ENCODE data around the gene LHPP.
"Not testable (repeated sequence)": the region's sequence is repeated elsewhere in the genome, so short reads cannot be mapped to it uniquely, and the experiment has no call there.

The LHPP gene

GRCh38 chr10:124546957-124547646, 85.5 kb downstream of the LHPP start:
- Histone ChIP-seq H3K36me3 (no peaks in the 10 kb centered on the region), H3K4me1 (ENCODE audit: control insufficient read depth in 1 of 2, insufficient read depth in 1 of 2, low read depth in 1 of 2, low read length in 1 of 2) (no peaks in the 10 kb centered on the region), H3K27me3 (peaks cover 8% of the 10 kb centered on the region), H3K27ac (no peak overlapping the region), H3K4me3 (ENCODE audit: low read depth in 1 of 2, low read length in 1 of 2) (no peak overlapping the region), H3K9me3 (no peaks in the 10 kb centered on the region)
- TF ChIP-seq, protein P1, sequence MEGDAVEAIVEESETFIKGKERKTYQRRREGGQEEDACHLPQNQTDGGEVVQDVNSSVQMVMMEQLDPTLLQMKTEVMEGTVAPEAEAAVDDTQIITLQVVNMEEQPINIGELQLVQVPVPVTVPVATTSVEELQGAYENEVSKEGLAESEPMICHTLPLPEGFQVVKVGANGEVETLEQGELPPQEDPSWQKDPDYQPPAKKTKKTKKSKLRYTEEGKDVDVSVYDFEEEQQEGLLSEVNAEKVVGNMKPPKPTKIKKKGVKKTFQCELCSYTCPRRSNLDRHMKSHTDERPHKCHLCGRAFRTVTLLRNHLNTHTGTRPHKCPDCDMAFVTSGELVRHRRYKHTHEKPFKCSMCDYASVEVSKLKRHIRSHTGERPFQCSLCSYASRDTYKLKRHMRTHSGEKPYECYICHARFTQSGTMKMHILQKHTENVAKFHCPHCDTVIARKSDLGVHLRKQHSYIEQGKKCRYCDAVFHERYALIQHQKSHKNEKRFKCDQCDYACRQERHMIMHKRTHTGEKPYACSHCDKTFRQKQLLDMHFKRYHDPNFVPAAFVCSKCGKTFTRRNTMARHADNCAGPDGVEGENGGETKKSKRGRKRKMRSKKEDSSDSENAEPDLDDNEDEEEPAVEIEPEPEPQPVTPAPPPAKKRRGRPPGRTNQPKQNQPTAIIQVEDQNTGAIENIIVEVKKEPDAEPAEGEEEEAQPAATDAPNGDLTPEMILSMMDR (IDR thresholded peaks at IDR 0.05): no peak

DNA sequence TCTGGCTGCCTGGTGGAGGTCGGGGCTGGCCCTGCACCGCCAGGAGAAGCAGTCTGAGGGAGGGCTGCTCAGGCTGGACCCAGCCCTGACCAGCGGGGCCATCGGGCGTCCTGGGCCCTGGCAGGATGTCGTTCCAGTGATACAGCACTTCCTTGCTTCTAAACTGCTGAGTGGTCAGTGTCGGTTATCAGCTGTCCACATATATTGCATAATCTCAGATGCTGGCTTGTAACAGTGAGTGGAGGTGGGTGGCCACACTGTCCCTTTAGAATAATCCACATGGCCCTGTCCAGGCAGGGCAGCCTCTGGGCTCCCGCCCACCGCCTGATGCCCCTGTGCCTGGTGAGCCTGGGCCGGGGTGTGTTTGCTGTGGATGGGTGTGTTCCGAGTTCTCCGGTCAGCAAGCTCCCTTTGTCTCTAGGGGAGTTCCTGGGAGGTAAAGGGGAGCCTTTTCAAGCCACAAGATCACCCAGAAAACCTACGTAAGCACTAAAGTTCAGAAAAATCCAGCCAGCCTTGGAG, 86.1 kb downstream of the LHPP start:
- TF ChIP-seq, protein P1 (IDR thresholded peaks at IDR 0.05): no peak
- no peaks in the 10 kb centered on the region for H3K9me3 ChIP-seq

DNA sequence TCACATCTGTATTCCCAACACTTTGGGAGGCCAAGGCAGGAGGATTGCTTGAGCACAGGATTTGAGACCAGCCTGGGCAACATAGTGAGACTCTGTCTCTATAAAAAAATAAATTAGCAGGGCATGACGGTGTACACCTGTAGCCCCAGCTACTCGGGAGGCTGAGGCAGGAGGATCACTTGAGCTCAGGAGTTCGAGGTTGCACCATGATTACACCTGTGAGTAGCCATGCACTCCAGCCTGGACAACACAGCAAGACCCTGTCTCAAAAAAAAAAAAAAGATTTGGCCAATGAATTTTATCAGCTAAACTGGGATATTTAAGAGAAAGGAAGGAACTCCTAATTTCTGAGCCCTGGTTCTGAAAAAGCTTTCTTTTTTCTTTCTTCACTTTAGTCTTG, 87.5 kb downstream of the LHPP start:
- H3K27ac ChIP-seq; H3K27me3 ChIP-seq; H3K36me3 ChIP-seq; H3K4me3 ChIP-seq (ENCODE audit: low read depth in 1 of 2, low read length in 1 of 2); H3K9me3 ChIP-seq; H3K4me1 ChIP-seq (ENCODE audit: control insufficient read depth in 1 of 2, insufficient read depth in 1 of 2, low read depth in 1 of 2, low read length in 1 of 2): not testable (repeated sequence)

More for the DNA sequence above, 86.1 kb downstream of the LHPP start:
- Histone ChIP-seq H3K4me1 (ENCODE audit: control insufficient read depth in 1 of 2, insufficient read depth in 1 of 2, low read depth in 1 of 2, low read length in 1 of 2) (no peaks in the 10 kb centered on the region), H3K27ac (no peak overlapping the region), H3K27me3 (peaks cover 8% of the 10 kb centered on the region), H3K4me3 (ENCODE audit: low read depth in 1 of 2, low read length in 1 of 2) (no peak overlapping the region), H3K36me3 (no peaks in the 10 kb centered on the region)

DNA sequence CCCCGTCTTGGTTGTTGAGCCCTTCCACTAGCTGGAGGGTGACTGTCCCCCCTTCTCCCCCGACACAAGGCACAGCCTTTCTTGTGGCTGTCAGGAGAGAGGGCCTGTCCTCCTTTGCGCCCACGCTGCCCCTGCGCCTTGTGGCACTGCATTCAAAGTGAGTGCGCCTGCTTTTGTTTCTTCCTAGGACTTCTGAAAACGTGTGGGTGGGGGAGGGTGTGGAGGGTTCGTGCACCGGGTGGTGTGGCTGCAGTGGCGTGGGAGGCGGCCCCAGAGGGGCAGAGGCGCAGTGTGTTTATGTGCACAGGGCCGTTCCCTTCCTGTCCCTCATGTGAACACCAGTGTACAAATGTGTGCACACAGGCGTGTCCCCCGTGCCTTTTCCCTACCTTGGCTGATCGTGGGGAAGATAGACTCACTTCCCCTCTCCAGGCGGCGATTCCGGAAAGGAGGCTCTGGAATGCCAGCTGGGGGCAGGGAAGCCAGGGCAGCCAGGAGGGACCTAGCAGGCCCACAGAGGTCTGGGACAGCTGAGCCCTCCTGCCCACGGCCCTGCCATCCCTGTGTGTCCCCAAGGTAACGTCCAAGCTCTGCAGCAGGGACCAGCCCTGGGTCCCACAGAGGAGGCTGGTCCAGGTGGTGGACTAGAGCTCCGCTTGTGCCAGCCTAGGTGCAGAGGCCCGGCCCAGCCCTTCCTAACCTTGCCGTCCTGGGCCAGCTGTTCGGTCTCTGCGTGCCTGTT, 88.8 kb downstream of the LHPP start:
- Histone ChIP-seq H3K4me1 (ENCODE audit: control insufficient read depth in 1 of 2, insufficient read depth in 1 of 2, low read depth in 1 of 2, low read length in 1 of 2) (no peaks in the 10 kb centered on the region), H3K27ac (no peak overlapping the region), H3K36me3 (no peaks in the 10 kb centered on the region), H3K27me3 (peaks cover 3% of the 10 kb centered on the region), H3K9me3 (no peaks in the 10 kb centered on the region), H3K4me3 (ENCODE audit: low read depth in 1 of 2, low read length in 1 of 2) (no peak overlapping the region)
- TF ChIP-seq, protein P1 (IDR thresholded peaks at IDR 0.05): no peak

GRCh38 chr10:124551097-124551496, 89.5 kb downstream of the LHPP start:
- TF ChIP-seq, protein P1 (IDR thresholded peaks at IDR 0.05): no peak
- no peaks in the 10 kb centered on the region for H3K36me3 ChIP-seq
- no peak overlapping the region for H3K4me3 ChIP-seq (ENCODE audit: low read depth in 1 of 2, low read length in 1 of 2)
- no peaks in the 10 kb centered on the region for H3K27me3 ChIP-seq
- no peak overlapping the region for H3K27ac ChIP-seq
- H3K4me1 ChIP-seq (ENCODE audit: control insufficient read depth in 1 of 2, insufficient read depth in 1 of 2, low read depth in 1 of 2, low read length in 1 of 2): no peaks in the 10 kb centered on the region
- H3K9me3 ChIP-seq: no peaks in the 10 kb centered on the region

DNA sequence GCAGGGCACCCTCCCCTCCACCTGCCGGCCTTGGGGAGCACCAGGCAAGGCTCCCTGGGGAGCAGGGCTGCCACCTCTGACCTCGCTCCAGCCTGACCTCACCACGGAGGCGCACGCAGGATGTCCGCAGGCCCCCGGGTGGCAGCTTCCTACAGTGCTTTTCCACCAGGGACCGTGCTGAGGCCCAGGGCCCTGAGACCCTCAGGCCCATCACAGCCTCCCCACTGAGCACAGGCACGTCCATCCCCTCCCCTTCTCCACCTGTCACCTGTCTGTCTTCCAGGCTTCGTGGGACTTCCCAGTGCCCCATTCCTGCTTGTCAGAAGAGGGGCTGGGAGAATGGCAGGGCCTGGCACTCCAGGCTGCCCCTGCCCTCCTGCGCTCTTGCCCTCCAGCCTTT, 90.1 kb downstream of the LHPP start:
- Histone ChIP-seq H3K36me3 (no peaks in the 10 kb centered on the region), H3K9me3 (no peaks in the 10 kb centered on the region), H3K27me3 (no peaks in the 10 kb centered on the region), H3K27ac (no peak overlapping the region), H3K4me3 (ENCODE audit: low read depth in 1 of 2, low read length in 1 of 2) (no peak overlapping the region), H3K4me1 (ENCODE audit: control insufficient read depth in 1 of 2, insufficient read depth in 1 of 2, low read depth in 1 of 2, low read length in 1 of 2) (no peaks in the 10 kb centered on the region)
- TF ChIP-seq, protein P1 (IDR thresholded peaks at IDR 0.05): no peak
